Activated CD4-positive, alpha-beta T cell treated with anti-CD3 and anti-CD28 coated beads for 4 hours (primary cell): ENCODE measurements around the gene DDX39A.
"Not testable (repeated sequence)": the region's sequence is repeated elsewhere in the genome, so short reads cannot be mapped to it uniquely, and the experiment has no call there.

ENCODE experiments used
- DNase-seq, 2 donors: peaks; one replicate each; pipeline ENCODE4 v3.0.0-alpha.2; 2020

The DDX39A gene

GRCh38 chr19:14407605-14408484 is 11.3 kb downstream of the DDX39A start:
- DNase-seq: no peak

- DNase-seq: no peak
These were observed 12.3 kb downstream of the DDX39A start for GRCh38 chr19:14406645-14407401.

GRCh38 chr19:14405758-14406644 is 13.1 kb downstream of the DDX39A start:
- peak; percentile 86 for DNase-seq

- no peak for DNase-seq
These were observed 13.8 kb downstream of the DDX39A start for GRCh38 chr19:14405380-14405757.

- no peak for DNase-seq
These were observed 14.8 kb downstream of the DDX39A start for GRCh38 chr19:14404312-14404711.

GRCh38 chr19:14403145-14403930 is 15.8 kb downstream of the DDX39A start:
- not testable (repeated sequence) for DNase-seq

- no peak for DNase-seq
These were observed 16.6 kb downstream of the DDX39A start for GRCh38 chr19:14402332-14403144.

GRCh38 chr19:14401468-14402195 is 17.5 kb downstream of the DDX39A start:
- no peak for DNase-seq

- no peak for DNase-seq
These were observed 18.1 kb downstream of the DDX39A start for GRCh38 chr19:14400951-14401431.

GRCh38 chr19:14397168-14397567 is 22.0 kb downstream of the DDX39A start:
- not testable (repeated sequence) for DNase-seq

- not testable (repeated sequence) for DNase-seq
These were observed 22.4 kb downstream of the DDX39A start for GRCh38 chr19:14396730-14397129.

- DNase-seq: no peak
These were observed 23.3 kb downstream of the DDX39A start for GRCh38 chr19:14395710-14396336.

GRCh38 chr19:14395262-14395661 is 23.9 kb downstream of the DDX39A start:
- DNase-seq: no peak

- DNase-seq: no peak
These were observed 25.0 kb downstream of the DDX39A start for GRCh38 chr19:14394167-14394566.

GRCh38 chr19:14393329-14393728 is 25.8 kb downstream of the DDX39A start:
- no peak for DNase-seq

GRCh38 chr19:14391156-14391821 is 27.9 kb downstream of the DDX39A start:
- no peak for DNase-seq

GRCh38 chr19:14390548-14390947 is 28.6 kb downstream of the DDX39A start:
- DNase-seq: no peak

- no peak for DNase-seq
These were observed 33.6 kb downstream of the DDX39A start for GRCh38 chr19:14385492-14385891.
